CD4-positive, alpha-beta T cell treated with Interleukin-4 for 1 hour (primary cell): ENCODE results near the gene IL36RN.

ENCODE experiments used
- DNase-seq, 2 donors: peaks; one replicate each; pipeline ENCODE4 v3.0.0-alpha.2; 2020 to 2022

IL36RN gene

DNA sequence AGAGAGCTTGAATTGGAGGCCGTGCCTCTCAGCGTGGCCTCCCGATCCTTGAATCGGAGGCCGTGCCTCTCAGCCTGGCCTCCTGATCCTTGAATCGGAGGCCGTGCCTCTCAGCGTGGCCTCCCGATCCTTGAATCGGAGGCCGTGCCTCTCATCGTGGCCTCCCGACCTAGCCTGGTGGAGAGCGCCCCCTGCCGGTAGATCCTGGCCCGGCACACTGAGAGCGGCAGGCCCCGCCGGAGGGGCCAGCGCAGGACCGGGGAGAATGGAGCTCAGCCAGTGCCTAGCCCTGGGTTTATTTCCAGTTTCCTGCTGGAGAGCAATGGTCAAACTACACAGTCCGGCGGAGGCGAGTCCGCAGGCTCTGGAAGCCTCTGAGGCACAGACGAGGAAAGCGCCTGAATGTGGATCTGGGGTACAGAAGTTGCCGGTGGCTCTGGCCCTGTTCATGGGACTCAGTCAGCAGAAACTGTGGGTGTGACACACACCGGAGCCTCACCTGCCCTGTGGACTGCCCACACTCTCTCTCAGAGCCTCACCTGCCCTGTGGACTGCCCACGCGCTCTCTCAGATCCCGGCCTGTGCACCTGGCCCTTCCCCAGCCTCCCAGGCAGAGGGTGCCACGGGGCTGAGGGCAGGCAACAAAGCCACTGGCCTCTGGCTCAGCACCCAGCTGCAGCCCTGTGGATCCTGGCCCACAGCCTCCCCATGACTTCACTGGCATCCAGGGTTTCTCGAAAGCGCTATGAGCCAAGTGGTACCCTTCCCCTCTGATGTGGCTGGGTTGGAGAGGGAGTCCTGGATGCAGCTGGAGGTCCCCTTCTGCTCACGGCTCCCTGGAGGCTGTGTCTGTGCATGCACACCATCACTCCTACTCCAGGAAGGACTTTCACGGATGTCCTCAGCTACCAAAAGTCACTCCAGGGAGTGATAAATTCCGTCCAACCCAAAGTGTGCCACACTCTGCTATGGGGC is 7.8 kb upstream of the IL36RN start:
- no peak for DNase-seq

DNA sequence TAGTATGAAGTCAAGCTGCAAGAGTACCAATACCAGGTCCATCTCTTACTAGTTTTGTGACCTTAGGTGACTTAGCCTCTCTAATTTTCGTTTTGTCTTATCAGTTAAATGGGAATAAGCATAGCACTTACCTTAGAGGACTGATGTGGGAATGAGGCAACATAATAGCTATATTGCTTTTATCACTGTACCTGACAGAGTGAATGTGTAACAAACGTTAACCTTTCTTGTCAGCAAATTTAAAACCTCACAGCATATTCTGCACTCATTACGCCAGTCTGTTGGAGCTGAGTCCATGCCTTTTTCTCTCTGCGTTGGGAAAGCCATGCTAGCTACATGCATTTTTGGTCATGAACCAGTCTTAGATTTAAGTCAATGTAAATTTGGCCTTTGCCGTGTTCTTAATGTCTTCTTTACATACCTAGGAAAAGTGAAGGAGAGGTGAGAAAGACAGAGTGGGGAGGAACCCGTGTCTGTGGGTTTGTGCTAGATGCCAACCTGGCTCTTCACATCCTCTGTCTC is 6.5 kb upstream of the IL36RN start, which contains the start of gene IL36B:
IL36B (minus strand) TSS at position 472 of the 522 bp plus-strand sequence.
- DNase-seq, result no peak

GRCh38 chr2:113053666-113054065 is 5.3 kb upstream of the IL36RN start:
- DNase-seq, result no peak

- DNase-seq, result no peak
These were observed 4.9 kb upstream of the IL36RN start for GRCh38 chr2:113054066-113054465.

DNA sequence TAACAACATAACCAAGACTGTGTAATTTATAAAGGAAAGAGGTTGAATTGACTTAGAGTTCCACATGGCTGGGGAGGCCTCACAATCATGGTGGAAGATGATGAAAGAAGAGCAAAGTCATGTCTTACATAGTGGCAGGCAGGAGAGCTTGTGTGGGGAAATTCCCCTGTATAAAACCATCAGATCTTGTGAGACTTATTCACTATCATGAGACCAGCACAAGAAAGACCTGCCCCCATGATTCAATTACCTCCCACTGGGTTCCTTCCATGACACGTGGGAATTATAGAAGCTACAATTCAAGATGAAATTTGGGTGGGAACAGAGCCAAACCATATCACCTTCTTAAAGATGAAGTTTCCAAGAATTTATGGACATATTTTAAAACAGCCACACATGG is 2.5 kb upstream of the IL36RN start:
- DNase-seq, result no peak

GRCh38 chr2:113057117-113057516 is 1.9 kb upstream of the IL36RN start:
- DNase-seq, result no peak

- DNase-seq, result no peak
These were observed 495 bp upstream of the IL36RN start for GRCh38 chr2:113058411-113058994.

GRCh38 chr2:113060396-113060795 is 1.4 kb downstream of the IL36RN start:
- no peak for DNase-seq

- DNase-seq, result no peak
These were observed 1.8 kb downstream of the IL36RN start for GRCh38 chr2:113060796-113061195.

- no peak for DNase-seq
These were observed 2.2 kb downstream of the IL36RN start for GRCh38 chr2:113061241-113061640.

DNA sequence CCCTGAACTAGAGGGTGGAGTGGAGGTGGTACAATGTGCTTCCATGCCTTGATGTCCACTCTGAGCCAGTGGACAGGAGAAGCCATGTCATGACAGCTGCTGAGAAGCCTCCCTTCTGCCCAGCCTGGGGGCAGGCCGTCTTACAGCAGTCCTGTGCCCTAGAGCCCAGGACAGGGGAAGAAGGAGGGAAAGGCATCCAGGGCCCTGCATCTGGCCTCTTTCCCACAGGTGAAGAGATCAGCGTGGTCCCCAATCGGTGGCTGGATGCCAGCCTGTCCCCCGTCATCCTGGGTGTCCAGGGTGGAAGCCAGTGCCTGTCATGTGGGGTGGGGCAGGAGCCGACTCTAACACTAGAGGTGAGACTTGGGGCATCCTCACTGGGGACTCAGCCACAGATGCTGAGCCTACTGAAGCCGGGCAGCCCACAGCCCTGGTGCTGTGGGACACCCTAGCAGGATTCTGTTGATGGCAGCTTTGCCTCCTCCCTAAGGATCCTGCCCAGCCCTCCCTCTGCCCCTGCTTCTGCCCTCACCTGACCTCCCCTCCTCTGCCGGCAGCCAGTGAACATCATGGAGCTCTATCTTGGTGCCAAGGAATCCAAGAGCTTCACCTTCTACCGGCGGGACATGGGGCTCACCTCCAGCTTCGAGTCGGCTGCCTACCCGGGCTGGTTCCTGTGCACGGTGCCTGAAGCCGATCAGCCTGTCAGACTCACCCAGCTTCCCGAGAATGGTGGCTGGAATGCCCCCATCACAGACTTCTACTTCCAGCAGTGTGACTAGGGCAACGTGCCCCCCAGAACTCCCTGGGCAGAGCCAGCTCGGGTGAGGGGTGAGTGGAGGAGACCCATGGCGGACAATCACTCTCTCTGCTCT is 3.1 kb downstream of the IL36RN start:
- no peak for DNase-seq

- DNase-seq, result no peak
These were observed 5.3 kb downstream of the IL36RN start for GRCh38 chr2:113064281-113064680.

DNA sequence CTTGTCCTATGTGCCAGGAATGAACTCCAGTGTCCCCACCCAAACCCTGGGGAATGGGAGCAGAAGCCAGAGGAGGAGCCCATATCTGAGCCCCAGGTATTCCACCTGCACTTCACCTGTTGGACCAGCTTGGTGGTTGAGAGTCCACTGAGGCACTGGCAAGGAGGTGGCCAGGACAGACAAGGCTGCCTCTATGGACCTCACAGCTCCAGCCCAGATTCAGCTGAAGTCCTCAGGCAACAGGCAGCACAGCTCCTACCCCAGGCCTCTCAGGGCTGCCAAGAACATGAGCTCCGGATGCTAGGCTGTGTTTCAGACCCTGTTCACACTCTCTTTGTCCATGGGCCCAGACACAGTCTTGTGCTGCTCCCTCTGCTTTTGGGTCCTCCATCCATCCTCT is 5.9 kb downstream of the IL36RN start:
- no peak for DNase-seq

DNA sequence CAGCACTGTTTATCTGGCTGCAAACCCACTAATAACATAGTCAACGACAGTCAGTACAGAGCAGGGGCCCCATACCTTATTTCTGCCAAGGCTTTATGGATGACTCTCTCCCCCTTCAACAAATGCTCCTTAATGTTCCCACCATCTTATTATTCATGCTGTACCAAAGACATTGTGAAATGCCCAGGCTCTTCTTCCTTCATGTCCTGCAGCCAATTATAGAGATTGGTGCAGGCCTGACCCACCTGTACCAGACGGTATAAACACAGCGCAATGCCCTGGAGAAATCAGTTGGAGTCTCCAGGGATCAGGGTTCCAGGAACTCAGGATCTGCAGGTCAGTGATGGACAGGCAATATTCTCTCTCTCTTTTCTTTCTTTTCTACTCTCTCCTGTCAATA is 8.7 kb downstream of the IL36RN start, which contains the start of gene IL1F10:
IL1F10 (plus strand) TSS at position 290 of the 400 bp plus-strand sequence. CDS start 4,769 bp downstream, outside the sequence.
- no peak for DNase-seq

GRCh38 chr2:113068249-113068648 is 9.3 kb downstream of the IL36RN start:
- no peak for DNase-seq

GRCh38 chr2:113068706-113069485 is 9.9 kb downstream of the IL36RN start:
- DNase-seq, result no peak

- no peak for DNase-seq
These were observed 10.9 kb downstream of the IL36RN start for GRCh38 chr2:113069676-113070605.

DNA sequence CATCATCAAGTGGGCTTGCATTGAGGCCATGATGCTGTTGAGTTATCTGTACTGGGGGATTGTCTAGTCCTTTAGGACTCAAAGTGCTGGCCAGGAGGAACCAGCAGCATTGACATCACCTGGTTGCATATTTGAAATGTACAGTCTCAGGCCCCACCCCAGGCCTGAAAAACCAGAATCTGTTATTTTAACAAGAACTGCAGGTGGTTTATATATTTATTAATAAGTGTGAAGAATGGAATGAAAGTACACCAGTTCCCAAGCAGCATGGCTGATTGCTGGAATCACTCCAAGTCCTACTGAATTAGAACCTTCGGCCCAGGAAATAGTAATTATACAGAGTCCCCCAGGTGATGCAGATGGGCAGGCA is 11.6 kb downstream of the IL36RN start:
- no peak for DNase-seq

DNA sequence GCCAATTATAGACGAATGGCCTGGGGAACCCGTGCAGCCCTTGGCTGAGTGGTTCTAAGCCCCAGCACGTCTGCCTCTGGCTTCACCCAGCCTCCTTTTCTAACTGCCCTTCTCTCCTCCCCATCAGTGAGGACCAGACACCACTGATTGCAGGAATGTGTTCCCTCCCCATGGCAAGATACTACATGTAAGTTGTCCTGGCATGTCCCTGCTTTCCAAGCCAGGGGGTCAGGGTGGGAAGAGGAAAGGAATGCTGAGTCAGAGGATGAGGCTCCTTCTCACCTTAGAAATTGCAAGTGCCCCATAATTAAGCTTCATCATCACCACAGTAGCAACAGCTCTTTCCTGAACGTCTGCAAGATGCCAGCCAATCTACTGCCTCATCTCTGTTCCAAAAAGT is 13.6 kb downstream of the IL36RN start:
- no peak for DNase-seq

DNA sequence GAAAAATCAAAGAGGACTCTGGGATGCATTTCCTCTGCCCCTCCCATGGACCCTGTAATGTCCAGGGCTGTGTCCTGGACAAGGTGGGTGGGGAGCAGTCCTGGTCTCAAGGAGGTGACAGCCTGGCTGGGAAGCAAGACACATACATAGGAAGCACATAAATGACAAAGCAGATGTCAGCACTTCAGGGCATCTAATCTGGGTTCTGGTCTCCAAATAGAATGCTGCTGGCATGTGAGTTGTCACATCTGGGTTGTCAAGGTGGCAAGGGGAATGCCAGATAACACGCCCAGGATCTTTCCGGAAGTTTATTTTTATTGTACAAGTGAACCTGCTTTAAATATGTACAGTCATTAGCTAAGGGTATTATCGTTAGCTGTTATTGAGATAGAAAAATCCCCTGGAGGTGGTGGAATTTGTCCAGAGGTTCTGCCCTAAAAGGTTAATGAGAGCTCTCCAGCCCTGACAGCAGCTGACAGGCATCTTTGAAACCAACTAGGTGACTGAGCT is 14.4 kb downstream of the IL36RN start:
- DNase-seq, result no peak

DNA sequence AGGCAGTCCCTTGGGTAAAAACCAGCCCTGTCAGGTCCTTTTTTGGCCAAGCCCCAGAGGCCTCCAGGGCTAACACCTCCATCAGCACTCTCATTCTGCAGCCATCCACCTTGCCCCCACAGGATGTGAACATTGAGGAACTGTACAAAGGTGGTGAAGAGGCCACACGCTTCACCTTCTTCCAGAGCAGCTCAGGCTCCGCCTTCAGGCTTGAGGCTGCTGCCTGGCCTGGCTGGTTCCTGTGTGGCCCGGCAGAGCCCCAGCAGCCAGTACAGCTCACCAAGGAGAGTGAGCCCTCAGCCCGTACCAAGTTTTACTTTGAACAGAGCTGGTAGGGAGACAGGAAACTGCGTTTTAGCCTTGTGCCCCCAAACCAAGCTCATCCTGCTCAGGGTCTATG is 16.0 kb downstream of the IL36RN start:
- DNase-seq, result no peak
